Kidney (tissue), 22 donors: ENCODE measurements around the gene PPP1R14C. TPM values are rescaled to one million over a fixed set of nuclear protein-coding genes. Genes with fewer than 3 reads are reported as not detected.

Experiments
- DNase-seq, 5 donors: peaks; one replicate each; pipeline ENCODE4 v3.0.0-alpha.2; 2013 to 2020
- FAIRE-seq: peaks from 2 replicates; lab custom pipeline; 2012; peaks lifted over from hg19 to GRCh38; lab: Jason Lieb, UNC
- H3K27ac ChIP-seq, 2 donors: one replicate each; pipeline ENCODE4 v1.7.0; 2013; ENCODE audit warnings: low read depth in 2 of 2, low read length in 2 of 2, inconsistent platforms in 1 of 2
- H3K27me3 ChIP-seq: one replicate; pipeline ENCODE4 v1.7.1; 2013; ENCODE audit warnings: low read length, inconsistent platforms; ENCODE audit not compliant: control insufficient read depth, insufficient read depth
- H3K36me3 ChIP-seq, 3 donors: one replicate each; pipeline versions ENCODE4 v1.7.0 to v1.7.1; 2013; ENCODE audit warnings: low read length in 3 of 3, control low read depth in 1 of 3, inconsistent platforms in 1 of 3; ENCODE audit not compliant: insufficient read depth in 3 of 3, control insufficient read depth in 2 of 3
- H3K4me1 ChIP-seq, 3 donors: one replicate each; pipeline versions ENCODE4 v1.7.0 to v1.7.1; 2013; ENCODE audit warnings: low read length in 3 of 3, inconsistent platforms in 1 of 3, low read depth in 1 of 3; ENCODE audit not compliant: control insufficient read depth in 2 of 3, insufficient read depth in 2 of 3
- H3K4me3 ChIP-seq, 3 donors: one replicate each; pipeline versions ENCODE4 v1.7.0 to v1.8.1; 2013; ENCODE audit warnings: low read length in 3 of 3, control low read depth in 1 of 3, inconsistent platforms in 1 of 3
- H3K9ac ChIP-seq, 3 donors: one replicate each; pipeline versions ENCODE4 v1.7.0 to v1.7.1; 2013; ENCODE audit warnings: low read length in 3 of 3, control low read depth in 1 of 3, inconsistent platforms in 1 of 3
- H3K9me3 ChIP-seq, 3 donors: one replicate each; pipeline versions ENCODE4 v1.7.0 to v1.7.1; 2013; ENCODE audit warnings: low read length in 3 of 3, control low read depth in 1 of 3, inconsistent platforms in 1 of 3; ENCODE audit not compliant: control insufficient read depth in 2 of 3, insufficient read depth in 1 of 3
- CTCF ChIP-seq: IDR thresholded peaks from 3 replicates; pipeline ENCODE4 v1.5.1; 2012; ENCODE audit warnings: mild to moderate bottlenecking, moderate library complexity, borderline replicate concordance; ENCODE audit not compliant: insufficient read depth; ENCODE audit errors: extremely low read depth
- intact Hi-C: fragments of 100-400 bp; cut with DNase I; formaldehyde crosslinking; loops from one replicate; pipeline ENCODE4 v1.11.1; 2022
- long read RNA-seq, 10 donors: library from polyadenylated mRNA in 1 of 10; unstranded in 1 of 10; transcript quantifications; one replicate each; pipeline ENCODE4 v2.0.0 and lab custom pipeline, GENCODE V29; 2021 to 2026
- polyA plus RNA-seq: library from polyadenylated mRNA; stranded (reverse); fragments of 350-450 nt; fragmentation: Illumina TruSeq; extraction: RNeasy Lipid Tissue Mini Kit (QIAGEN cat#74804); gene quantifications from one replicate; pipeline ENCODE4 v1.2.3, GENCODE V29; 2014; ENCODE audit warnings: low read depth, low replicate concordance; ENCODE audit not compliant: insufficient read depth
- total RNA-seq: library from RNA; stranded (reverse); fragmentation: NEBNext Ultra II Directional; extraction: Animal tissue kit (Norgen Biotek cat#: 25700); gene quantifications from one replicate; pipeline ENCODE4 v1.2.1, GENCODE V29; 2021
- donor health status: control.
- donor health status: control.
- donor health status: control.
- donor health status: control.
- donor health status: control.
- donor health status: DM: yes; HTN: yes; CAD: no.
- donor health status: Normal renal cell carcinoma (clear cell type).

Gene PPP1R14C
- 15.8 TPM for total RNA-seq
- 6.5 TPM for polyA plus RNA-seq
- long read RNA-seq, donor 1, transcript PPP1R14C-201 (4 exons, 2,152 nt): major isoform, 9 of 19 reads
- long read RNA-seq, donor 1, partial matches to known transcripts: 10 of 19 reads
- long read RNA-seq, donor 1, other reads (novel, unspliced or antisense): 0 of 19 reads
- long read RNA-seq, donor 2, transcript PPP1R14C-201 (4 exons, 2,152 nt): major isoform, 12 of 30 reads
- long read RNA-seq, donor 2, partial matches to known transcripts: 18 of 30 reads
- long read RNA-seq, donor 2, other reads (novel, unspliced or antisense): 0 of 30 reads
- long read RNA-seq, donor 3, transcript PPP1R14C-201 (4 exons, 2,152 nt): major isoform, 17 of 17 reads
- long read RNA-seq, donor 3, partial matches to known transcripts: 0 of 17 reads
- long read RNA-seq, donor 3, other reads (novel, unspliced or antisense): 0 of 17 reads
- long read RNA-seq, donor 4, partial matches to known transcripts: 0 of 2 reads
- long read RNA-seq, donor 4, other reads (novel, unspliced or antisense): 0 of 2 reads
- long read RNA-seq, donor 5, partial matches to known transcripts: 0 of 3 reads
- long read RNA-seq, donor 5, other reads (novel, unspliced or antisense): 0 of 3 reads
- long read RNA-seq, donor 6, partial matches to known transcripts: 5 of 7 reads
- long read RNA-seq, donor 6, other reads (novel, unspliced or antisense): 0 of 7 reads
- long read RNA-seq, donor 7, transcript PPP1R14C-201 (4 exons, 2,152 nt): major isoform, 23 of 26 reads
- long read RNA-seq, donor 7, partial matches to known transcripts: 1 of 26 reads
- long read RNA-seq, donor 7, other reads (novel, unspliced or antisense): 2 of 26 reads
- long read RNA-seq, donor 8, transcript PPP1R14C-201 (4 exons, 2,152 nt): major isoform, 5 of 5 reads
- long read RNA-seq, donor 8, partial matches to known transcripts: 0 of 5 reads
- long read RNA-seq, donor 8, other reads (novel, unspliced or antisense): 0 of 5 reads
- long read RNA-seq, donor 9, partial matches to known transcripts: 0 of 4 reads
- long read RNA-seq, donor 9, other reads (novel, unspliced or antisense): 0 of 4 reads
- long read RNA-seq, donor 10, partial matches to known transcripts: 0 of 4 reads
- long read RNA-seq, donor 10, other reads (novel, unspliced or antisense): 0 of 4 reads

- FAIRE-seq: no peak
- Histone ChIP-seq H3K36me3 (no peaks in the 10 kb centered on the region), H3K4me1 (peaks cover 0 to 4% (median 2%) of the 10 kb centered on the region in 3 donors), H3K4me3 (peak within 1 kb of the TSS; percentile 40 to 59 (median 47)), H3K9ac (peak within 1 kb of the TSS in 1 of 3 donors; percentile 6), H3K27me3 (peaks cover 10% of the 10 kb centered on the region), H3K9me3 (no peaks in the 10 kb centered on the region), H3K27ac (no peak within 1 kb of the TSS)
- intact Hi-C loops: no loop called here
- TF ChIP-seq CTCF: no peak
- DNase-seq: peak; percentile 84 to 91 (median 84)
Observed at GRCh38 chr6:150142670-150143515, at the start of gene PPP1R14C. TSS of gene PPP1R14C (plus strand) at chr6:150143044. CDS start at chr6:150143193, 149 bp downstream.

- no peak overlapping the region for H3K4me3 ChIP-seq
- no peaks in the 10 kb centered on the region for H3K36me3 ChIP-seq
- DNase-seq (no peak), FAIRE-seq (no peak)
- no peak overlapping the region for H3K9ac ChIP-seq
- no peaks in the 10 kb centered on the region for H3K4me1 ChIP-seq
- H3K27ac ChIP-seq: no peak overlapping the region
- no peak for TF ChIP-seq CTCF
- no peaks in the 10 kb centered on the region for H3K27me3 ChIP-seq
- intact Hi-C loops: no loop called here
- no peaks in the 10 kb centered on the region for H3K9me3 ChIP-seq
Observed at GRCh38 chr6:150093397-150093796, 49.4 kb upstream of the PPP1R14C start.

- no peaks in the 10 kb centered on the region for H3K4me1 ChIP-seq
- no peaks in the 10 kb centered on the region for H3K36me3 ChIP-seq
- no peak for TF ChIP-seq CTCF
- intact Hi-C loops: no loop called here
- no peaks in the 10 kb centered on the region for H3K27me3 ChIP-seq
- DNase-seq (no peak), FAIRE-seq (no peak)
- H3K9me3 ChIP-seq: no peaks in the 10 kb centered on the region
- no peak overlapping the region for H3K4me3 ChIP-seq
- H3K27ac ChIP-seq: no peak overlapping the region
- H3K9ac ChIP-seq: no peak overlapping the region
Observed at GRCh38 chr6:150098155-150098554, 44.7 kb upstream of the PPP1R14C start.
